ENCODE results near the gene SNAI3. TPM values are rescaled to one million over a fixed set of nuclear protein-coding genes. Genes with fewer than 3 reads are reported as not detected.

SNAI3 gene
- total RNA-seq, 1 experiment from 2014 or later: 2.2 TPM

- TF ChIP-seq ZBTB33 (IDR thresholded peaks at IDR 0.05; ENCODE audit: extremely low read depth, insufficient replicate concordance, low read length) (no peak), JUND (IDR thresholded peaks at IDR 0.05) (no peak), TCF7L2 (IDR thresholded peaks at IDR 0.05; ENCODE audit: borderline replicate concordance, extremely low read depth, insufficient read depth, insufficient read length) (no peak), EGR1 (IDR thresholded peaks at IDR 0.05; ENCODE audit: low read depth) (no peak), REST (IDR thresholded peaks at IDR 0.05; ENCODE audit: low read depth) (no peak), EZH2 (IDR thresholded peaks at IDR 0.05) (no peak), SP1 (IDR thresholded peaks at IDR 0.05; ENCODE audit: low read depth) (no peak), YY1 (IDR thresholded peaks at IDR 0.05; ENCODE audit: extremely low read depth, insufficient replicate concordance, low read depth, low read length) (no peak), ZFX (IDR thresholded peaks at IDR 0.05) (no peak), SRF (IDR thresholded peaks at IDR 0.05; ENCODE audit: low read depth) (no peak), FOSL1 (IDR thresholded peaks at IDR 0.05; ENCODE audit: low read depth) (no peak), SIN3A (IDR thresholded peaks at IDR 0.05; ENCODE audit: low read depth) (no peak), CEBPB (IDR thresholded peaks at IDR 0.05; ENCODE audit: low read depth) (no peak), POLR2AphosphoS5 (IDR thresholded peaks at IDR 0.05; ENCODE audit: low read depth, low read length) (no peak)
- no peak overlapping the region for H3K27ac ChIP-seq (ENCODE audit: low read depth, low read length)
- ATAC-seq: no peak
- H3K79me2 ChIP-seq (ENCODE audit: insufficient read depth, low read length): peaks cover 31% of the 10 kb centered on the region
- ChIA-PET POLR2A (no interaction called here), RAD21 (ENCODE audit: low non-redundant PET in 1 of 2, low total read pairs in 2 of 2, uncharacterized antibody in 2 of 2, unreplicated experiment in 2 of 2) (no interaction called here), CTCF (no interaction called here)
- H3K9me3 ChIP-seq (ENCODE audit: control insufficient read depth in 1 of 2, insufficient read depth in 1 of 2, low read depth in 1 of 2, low read length in 2 of 2): no peaks in the 10 kb centered on the region
- no peaks in the 10 kb centered on the region for H3K27me3 ChIP-seq (ENCODE audit: insufficient read depth, low read length)
- no peak for DNase-seq (ENCODE audit: low read depth, low spot score)
- H3K4me2 ChIP-seq (ENCODE audit: low read length): no peak overlapping the region
- H4K20me1 ChIP-seq (ENCODE audit: insufficient read depth): no peaks in the 10 kb centered on the region
- H3K9ac ChIP-seq (ENCODE audit: low read length): no peak overlapping the region
- intact Hi-C loops (cut with micrococcal nuclease): no loop called here
- H3K9me2 ChIP-seq (ENCODE audit: insufficient read depth): no peaks in the 10 kb centered on the region
- H3K36me3 ChIP-seq (ENCODE audit: control insufficient read depth in 1 of 2, insufficient read depth in 2 of 2, low read length in 2 of 2): peaks cover 6 to 10% of the 10 kb centered on the region in 2 experiments; a peak in 2 of 4 replicates
- no TSS peak for BruUV-seq (replicated peaks)
- H2AFZ ChIP-seq (ENCODE audit: low read depth, low read length, poor library complexity, severe bottlenecking): no peak overlapping the region
- H3K4me1 ChIP-seq (ENCODE audit: control insufficient read depth in 1 of 2, insufficient read depth in 2 of 2, low read length in 2 of 2): peaks cover 3 to 23% of the 10 kb centered on the region in 2 experiments; a peak in 3 of 4 replicates
- no peak overlapping the region for H3K4me3 ChIP-seq (replicated peaks in 1 of 2; ENCODE audit: low read depth in 1 of 2, low read length in 2 of 2)
Measured at GRCh38 chr16:88645455-88645854, 40.9 kb downstream of the SNAI3 start.
